ENCODE data around the gene IL5RA. TPM values are rescaled to one million over a fixed set of nuclear protein-coding genes. Genes with fewer than 3 reads are reported as not detected.

Gene IL5RA
- total RNA-seq, 5 donors from 2014 or later (not counting 1 experiment from before 2014, with no cell fraction given), result 0.43 to 5.0 (median 0.73) TPM

DNA sequence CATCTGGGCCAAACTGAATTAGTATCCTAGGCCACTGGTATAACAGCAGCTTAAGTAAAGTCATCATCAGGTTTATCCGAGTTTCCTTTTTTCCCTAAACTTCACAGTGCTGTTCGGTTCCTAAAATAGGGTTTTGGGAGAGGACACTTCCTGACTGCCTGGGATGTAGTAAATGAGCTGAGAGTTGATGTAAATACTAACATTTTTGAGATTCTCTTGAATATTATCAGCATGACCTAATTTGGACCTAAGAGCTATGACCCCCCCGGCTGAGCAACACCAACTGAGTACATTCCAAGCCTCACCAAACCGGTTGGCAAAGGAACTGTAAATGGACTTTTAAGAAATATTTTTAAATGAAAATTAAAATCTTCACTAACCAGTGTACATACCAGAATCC lies 78.8 kb downstream of the IL5RA start:
- CTCF ChIA-PET, result no interaction called here

DNA sequence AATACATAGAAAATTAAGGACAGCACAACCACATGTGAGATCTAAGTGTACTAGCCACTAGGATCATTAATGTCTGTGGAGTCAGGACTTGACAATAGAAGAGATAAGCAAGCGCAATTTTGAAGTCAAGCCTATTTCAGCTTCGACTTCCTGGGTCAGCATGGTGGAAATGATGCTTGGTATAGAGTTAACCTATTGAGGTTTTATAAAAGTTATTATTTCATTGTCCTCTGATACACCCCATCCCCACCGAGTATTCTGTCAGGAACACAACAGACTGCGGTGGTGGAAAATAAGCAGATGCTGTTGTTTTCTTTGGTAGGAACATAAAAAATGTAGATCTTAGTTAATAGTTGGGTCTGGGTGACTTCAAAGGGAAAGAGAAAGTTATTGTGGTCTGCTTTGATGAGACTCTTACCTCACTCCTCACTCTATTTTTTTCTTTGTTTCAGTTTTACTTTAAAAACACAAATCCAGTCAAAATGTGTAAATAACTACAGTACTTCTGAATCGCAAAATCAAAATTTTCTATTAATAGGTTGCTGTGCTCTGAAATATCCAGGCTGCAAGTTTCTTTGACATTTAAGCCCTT lies 82.1 kb downstream of the IL5RA start:
- H3K4me1 Mint-ChIP-seq, result peaks cover 11 to 17% (median 14%) of the 10 kb centered on the region in 3 donors
- peaks cover under 1 to 3% of the 10 kb centered on the region in 2 donors for H3K27me3 Mint-ChIP-seq
- H3K4me3 Mint-ChIP-seq, result peak overlapping the region; percentile 15 to 31 (median 29)
- no peaks in the 10 kb centered on the region for H3K36me3 Mint-ChIP-seq
- ATAC-seq (replicated peaks in 1 of 4) (peak in 3 of 4 experiments; percentile 20 to 79 (median 63)), DNase-seq (peak in 1 of 35 experiments; percentile 47)
- ChIA-PET CTCF (no interaction called here), POLR2A (no interaction called here)
- Histone ChIP-seq H3K36me3 (ENCODE audit: control insufficient read depth in 2 of 2, extremely low read depth in 1 of 2, insufficient read depth in 1 of 2, low read length in 1 of 2) (no peaks in the 10 kb centered on the region), H3K4me3 (ENCODE audit: control insufficient read depth in 1 of 2, extremely low read depth in 1 of 2, low read length in 1 of 2) (no peak overlapping the region), H3K27ac (ENCODE audit: low read length) (no peak overlapping the region), H3K4me1 (ENCODE audit: control insufficient read depth in 1 of 2, extremely low read depth in 1 of 2, insufficient read depth in 2 of 2, low read length in 2 of 2) (peaks cover 2 to 7% of the 10 kb centered on the region in 2 experiments), H3K9me3 (no peaks in the 10 kb centered on the region), H3K27me3 (replicated peaks in 1 of 2; ENCODE audit: control insufficient read depth in 2 of 2, extremely low read depth in 1 of 2, insufficient read depth in 2 of 2, low read length in 1 of 2) (no peaks in the 10 kb centered on the region)
- H3K27ac Mint-ChIP-seq, result peak overlapping the region in 1 of 2 donors; percentile 45
- WGBS (ENCODE audit: insufficient coverage), result no CpG with 5 or more reads among the region's 5 CpGs
- H3K9me3 Mint-ChIP-seq, result no peaks in the 10 kb centered on the region

More for the DNA sequence above, 78.8 kb downstream of the IL5RA start:
- Histone ChIP-seq H3K27me3 (replicated peaks in 1 of 2; ENCODE audit: control insufficient read depth in 2 of 2, extremely low read depth in 1 of 2, insufficient read depth in 2 of 2, low read length in 1 of 2) (no peaks in the 10 kb centered on the region), H3K4me1 (ENCODE audit: control insufficient read depth in 1 of 2, extremely low read depth in 1 of 2, insufficient read depth in 2 of 2, low read length in 2 of 2) (peaks cover 2 to 7% of the 10 kb centered on the region in 2 experiments), H3K4me3 (ENCODE audit: control insufficient read depth in 1 of 2, extremely low read depth in 1 of 2, low read length in 1 of 2) (no peak overlapping the region), H3K9me3 (no peaks in the 10 kb centered on the region), H3K27ac (ENCODE audit: low read length) (no peak overlapping the region), H3K36me3 (ENCODE audit: control insufficient read depth in 2 of 2, extremely low read depth in 1 of 2, insufficient read depth in 1 of 2, low read length in 1 of 2) (no peaks in the 10 kb centered on the region)
- DNase-seq, result no peak
- Mint-ChIP-seq H3K9me3 (no peaks in the 10 kb centered on the region), H3K27ac (no peak overlapping the region), H3K36me3 (no peaks in the 10 kb centered on the region), H3K4me3 (no peak overlapping the region), H3K4me1 (peaks cover 11 to 17% (median 14%) of the 10 kb centered on the region in 3 donors), H3K27me3 (no peaks in the 10 kb centered on the region)
- POLR2A ChIA-PET, result no interaction called here
- ATAC-seq (replicated peaks in 1 of 4), result no peak
- no CpG with 5 or more reads among the region's 4 CpGs for WGBS (ENCODE audit: insufficient coverage)

DNA sequence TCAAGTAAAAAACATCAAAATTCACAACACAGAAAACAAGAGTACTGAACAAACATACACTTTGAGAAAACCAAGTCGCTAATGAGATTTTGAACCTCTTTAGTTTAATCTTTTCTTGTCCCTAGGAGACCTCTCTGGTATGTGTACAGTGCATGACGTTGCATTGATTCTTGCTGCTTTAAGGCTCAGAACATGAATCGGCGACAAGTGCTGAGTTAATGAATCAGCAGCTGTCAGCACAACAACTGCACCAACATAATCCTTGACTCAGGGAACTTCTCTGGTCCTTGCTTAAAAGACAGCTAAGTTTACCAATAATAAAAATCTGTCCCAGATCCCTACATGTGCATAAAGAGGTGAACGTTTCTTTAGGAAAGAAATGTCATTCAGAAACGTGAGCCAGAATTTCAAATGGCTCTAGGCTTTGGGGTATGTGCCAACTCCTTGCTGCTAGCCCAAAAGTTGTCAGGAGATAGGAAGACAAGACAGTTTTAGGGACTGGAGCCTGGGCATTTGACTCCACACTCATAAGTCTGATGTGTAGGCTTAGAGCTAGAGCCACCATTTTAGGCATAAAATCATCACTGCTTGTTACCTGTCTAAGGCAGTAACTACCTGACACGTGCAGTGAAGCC lies 86.9 kb downstream of the IL5RA start:
- no peak for ATAC-seq (replicated peaks in 1 of 4)
- ChIA-PET CTCF (no interaction called here), POLR2A (no interaction called here)
- H3K36me3 Mint-ChIP-seq, result no peaks in the 10 kb centered on the region
- no peak overlapping the region for H3K4me3 ChIP-seq (ENCODE audit: control insufficient read depth in 1 of 2, extremely low read depth in 1 of 2, low read length in 1 of 2)
- no CpG with 5 or more reads among the region's 7 CpGs for WGBS (ENCODE audit: insufficient coverage)
- no peaks in the 10 kb centered on the region for H3K9me3 ChIP-seq
- H3K9me3 Mint-ChIP-seq, result no peaks in the 10 kb centered on the region
- no peaks in the 10 kb centered on the region for H3K27me3 ChIP-seq (replicated peaks in 1 of 2; ENCODE audit: control insufficient read depth in 2 of 2, extremely low read depth in 1 of 2, insufficient read depth in 2 of 2, low read length in 1 of 2)
- H3K27ac ChIP-seq (ENCODE audit: low read length), result no peak overlapping the region
- H3K4me1 ChIP-seq (ENCODE audit: control insufficient read depth in 1 of 2, extremely low read depth in 1 of 2, insufficient read depth in 2 of 2, low read length in 2 of 2), result peaks cover 0 to 4% of the 10 kb centered on the region in 2 experiments
- no peaks in the 10 kb centered on the region for H3K36me3 ChIP-seq (ENCODE audit: control insufficient read depth in 2 of 2, extremely low read depth in 1 of 2, insufficient read depth in 1 of 2, low read length in 1 of 2)
- H3K4me3 Mint-ChIP-seq, result no peak overlapping the region
- H3K27me3 Mint-ChIP-seq, result peaks cover 6 to 10% of the 10 kb centered on the region in 2 donors
- DNase-seq, result no peak
- H3K4me1 Mint-ChIP-seq, result peaks cover 7 to 10% (median 9%) of the 10 kb centered on the region in 3 donors
- H3K27ac Mint-ChIP-seq, result no peak overlapping the region

DNA sequence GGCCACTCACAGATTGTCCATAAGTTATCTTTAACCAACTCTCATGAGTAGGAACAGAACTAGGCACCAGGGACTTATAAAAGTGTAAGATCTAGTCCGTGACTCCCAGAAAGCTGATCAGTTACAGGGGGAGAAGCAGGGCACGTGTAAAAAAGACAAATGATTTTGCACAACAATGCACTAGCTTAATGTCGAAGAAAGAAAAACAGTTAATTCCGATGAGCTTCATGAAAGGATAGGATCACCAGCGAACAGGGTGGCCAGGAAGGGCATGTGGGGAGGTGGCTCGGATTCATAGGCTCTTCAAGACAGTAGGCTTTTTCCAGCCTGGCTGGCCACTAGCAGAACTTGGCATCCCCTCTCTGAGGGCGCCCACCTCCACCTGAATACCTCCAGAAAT lies 90.0 kb downstream of the IL5RA start:
- H3K27me3 Mint-ChIP-seq, result peaks cover 12 to 20% of the 10 kb centered on the region in 2 donors
- H3K27ac ChIP-seq (ENCODE audit: low read length), result no peak overlapping the region
- no peak overlapping the region for H3K4me3 Mint-ChIP-seq
- DNase-seq (no peak), ATAC-seq (replicated peaks in 1 of 4) (no peak)
- no peaks in the 10 kb centered on the region for H3K9me3 ChIP-seq
- no peak overlapping the region for H3K4me3 ChIP-seq (ENCODE audit: control insufficient read depth in 1 of 2, extremely low read depth in 1 of 2, low read length in 1 of 2)
- H3K27ac Mint-ChIP-seq, result no peak overlapping the region
- H3K4me1 Mint-ChIP-seq, result no peaks in the 10 kb centered on the region
- 82% methylated on average over 5 of the region's 7 CpGs for WGBS (ENCODE audit: insufficient coverage)
- POLR2A ChIA-PET, result no interaction called here
- no peaks in the 10 kb centered on the region for H3K4me1 ChIP-seq (ENCODE audit: control insufficient read depth in 1 of 2, extremely low read depth in 1 of 2, insufficient read depth in 2 of 2, low read length in 2 of 2)
- no peaks in the 10 kb centered on the region for H3K27me3 ChIP-seq (replicated peaks in 1 of 2; ENCODE audit: control insufficient read depth in 2 of 2, extremely low read depth in 1 of 2, insufficient read depth in 2 of 2, low read length in 1 of 2)
- no peaks in the 10 kb centered on the region for H3K36me3 ChIP-seq (ENCODE audit: control insufficient read depth in 2 of 2, extremely low read depth in 1 of 2, insufficient read depth in 1 of 2, low read length in 1 of 2)
- CTCF ChIA-PET, result no interaction called here
- H3K9me3 Mint-ChIP-seq, result no peaks in the 10 kb centered on the region
- H3K36me3 Mint-ChIP-seq, result no peaks in the 10 kb centered on the region

Other genes with a start within 250 kb of the IL5RA start
- gene TRNT1, start 16.6 kb upstream of the IL5RA start, total RNA-seq, result 10 to 100 TPM; 28.6 to 38.9 (median 37.5) TPM
- 100 to 1,000 TPM; 104 to 150 (median 117) TPM for gene CRBN, start 69.3 kb upstream of the IL5RA start, total RNA-seq